ENCODE measurements around the gene TCF3.

DNA sequence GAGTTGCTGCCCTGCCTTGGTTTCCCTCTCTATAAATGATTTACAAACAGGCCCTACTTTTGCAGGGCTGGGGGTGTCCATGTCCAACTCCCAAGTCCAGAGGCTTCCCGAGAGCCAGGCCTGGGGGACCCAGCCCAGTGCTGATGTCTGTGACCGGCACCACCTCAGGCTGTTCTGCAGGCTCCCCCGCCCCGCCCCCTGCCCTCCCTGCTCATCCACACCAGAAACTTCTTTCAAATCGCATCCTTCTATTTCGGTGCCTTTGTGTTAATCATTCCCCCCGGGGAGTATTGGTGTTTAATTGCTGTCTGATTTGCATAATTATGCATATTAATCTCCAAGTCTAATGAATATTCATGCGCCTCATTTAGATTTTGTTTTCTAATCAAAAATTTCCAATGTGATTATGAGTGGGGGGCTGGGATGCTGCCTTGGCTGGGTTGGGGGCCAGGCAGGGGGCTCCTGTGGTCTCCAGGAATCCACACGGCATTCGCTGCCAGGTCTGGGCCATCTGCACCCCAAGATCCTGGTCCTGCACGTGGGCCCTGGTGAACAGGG lies 19.1 kb downstream of the TCF3 start:
- TF ChIP-seq, protein P1, sequence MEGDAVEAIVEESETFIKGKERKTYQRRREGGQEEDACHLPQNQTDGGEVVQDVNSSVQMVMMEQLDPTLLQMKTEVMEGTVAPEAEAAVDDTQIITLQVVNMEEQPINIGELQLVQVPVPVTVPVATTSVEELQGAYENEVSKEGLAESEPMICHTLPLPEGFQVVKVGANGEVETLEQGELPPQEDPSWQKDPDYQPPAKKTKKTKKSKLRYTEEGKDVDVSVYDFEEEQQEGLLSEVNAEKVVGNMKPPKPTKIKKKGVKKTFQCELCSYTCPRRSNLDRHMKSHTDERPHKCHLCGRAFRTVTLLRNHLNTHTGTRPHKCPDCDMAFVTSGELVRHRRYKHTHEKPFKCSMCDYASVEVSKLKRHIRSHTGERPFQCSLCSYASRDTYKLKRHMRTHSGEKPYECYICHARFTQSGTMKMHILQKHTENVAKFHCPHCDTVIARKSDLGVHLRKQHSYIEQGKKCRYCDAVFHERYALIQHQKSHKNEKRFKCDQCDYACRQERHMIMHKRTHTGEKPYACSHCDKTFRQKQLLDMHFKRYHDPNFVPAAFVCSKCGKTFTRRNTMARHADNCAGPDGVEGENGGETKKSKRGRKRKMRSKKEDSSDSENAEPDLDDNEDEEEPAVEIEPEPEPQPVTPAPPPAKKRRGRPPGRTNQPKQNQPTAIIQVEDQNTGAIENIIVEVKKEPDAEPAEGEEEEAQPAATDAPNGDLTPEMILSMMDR (IDR thresholded peaks at IDR 0.05; ENCODE audit: control extremely low read depth in 1 of 3, insufficient read depth in 1 of 3, low read depth in 1 of 3, low read length in 3 of 3), result no peak
- TF ChIP-seq EP300 (IDR thresholded peaks at IDR 0.05; ENCODE audit: borderline replicate concordance in 1 of 2, low read depth in 2 of 2, low read length in 2 of 2) (no peak), USF2 (IDR thresholded peaks at IDR 0.05; ENCODE audit: low read length) (no peak), POLR2A (IDR thresholded peaks at IDR 0.05; ENCODE audit: control extremely low read depth in 1 of 2, low read depth in 2 of 2, low read length in 2 of 2) (no peak), NRF1 (IDR thresholded peaks at IDR 0.05; ENCODE audit: low read depth, low read length) (no peak), RAD21 (IDR thresholded peaks at IDR 0.05 in 1 of 2, conservative IDR thresholded peaks at IDR 0.05 in 1 of 2; ENCODE audit: low read depth in 2 of 2, low read length in 2 of 2) (no peak)

Data from H1 (cell line).